ENCODE measurements around the gene USP31.

DNA sequence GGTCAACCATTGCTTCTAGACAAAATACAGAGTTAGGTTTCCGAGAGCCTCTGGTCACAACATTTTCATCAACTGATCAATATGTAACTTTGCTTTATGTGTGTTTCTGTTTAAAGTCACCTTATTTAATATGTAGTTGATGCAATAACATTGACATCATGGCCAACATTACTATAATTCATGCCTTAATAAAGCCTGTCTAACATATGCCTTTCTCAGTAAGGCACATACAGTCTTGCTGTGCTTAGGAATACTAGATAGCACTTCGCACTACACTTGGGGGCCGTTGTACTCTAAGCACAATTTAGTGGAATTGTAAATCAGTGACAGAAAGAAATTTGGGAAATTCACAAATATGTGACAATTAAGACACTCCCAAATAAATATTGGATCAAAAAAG, 23.7 kb upstream of the USP31 start:
- TF ChIP-seq CTCF (IDR thresholded peaks at IDR 0.05) (no peak), PRDM15 (CRISPR knock-in tag; IDR thresholded peaks at IDR 0.05) (no peak), FOXK1 (CRISPR knock-in tag; IDR thresholded peaks at IDR 0.05) (no peak), ESRRA (CRISPR knock-in tag; IDR thresholded peaks at IDR 0.05; ENCODE audit: borderline replicate concordance) (no peak), ZNF416 (CRISPR knock-in tag; IDR thresholded peaks at IDR 0.05) (no peak), CREB1 (CRISPR knock-in tag; IDR thresholded peaks at IDR 0.05) (no peak), RELA (CRISPR knock-in tag; IDR thresholded peaks at IDR 0.05; ENCODE audit: borderline replicate concordance) (no peak), ZNF121 (CRISPR knock-in tag; IDR thresholded peaks at IDR 0.05) (no peak), NR3C1 (CRISPR knock-in tag; conservative IDR thresholded peaks at IDR 0.05; ENCODE audit: low read depth) (no peak)
- TF ChIP-seq, protein P1, sequence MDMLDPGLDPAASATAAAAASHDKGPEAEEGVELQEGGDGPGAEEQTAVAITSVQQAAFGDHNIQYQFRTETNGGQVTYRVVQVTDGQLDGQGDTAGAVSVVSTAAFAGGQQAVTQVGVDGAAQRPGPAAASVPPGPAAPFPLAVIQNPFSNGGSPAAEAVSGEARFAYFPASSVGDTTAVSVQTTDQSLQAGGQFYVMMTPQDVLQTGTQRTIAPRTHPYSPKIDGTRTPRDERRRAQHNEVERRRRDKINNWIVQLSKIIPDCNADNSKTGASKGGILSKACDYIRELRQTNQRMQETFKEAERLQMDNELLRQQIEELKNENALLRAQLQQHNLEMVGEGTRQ (CRISPR knock-in tag; IDR thresholded peaks at IDR 0.05) = no peak
- TF ChIP-seq, protein P2, sequence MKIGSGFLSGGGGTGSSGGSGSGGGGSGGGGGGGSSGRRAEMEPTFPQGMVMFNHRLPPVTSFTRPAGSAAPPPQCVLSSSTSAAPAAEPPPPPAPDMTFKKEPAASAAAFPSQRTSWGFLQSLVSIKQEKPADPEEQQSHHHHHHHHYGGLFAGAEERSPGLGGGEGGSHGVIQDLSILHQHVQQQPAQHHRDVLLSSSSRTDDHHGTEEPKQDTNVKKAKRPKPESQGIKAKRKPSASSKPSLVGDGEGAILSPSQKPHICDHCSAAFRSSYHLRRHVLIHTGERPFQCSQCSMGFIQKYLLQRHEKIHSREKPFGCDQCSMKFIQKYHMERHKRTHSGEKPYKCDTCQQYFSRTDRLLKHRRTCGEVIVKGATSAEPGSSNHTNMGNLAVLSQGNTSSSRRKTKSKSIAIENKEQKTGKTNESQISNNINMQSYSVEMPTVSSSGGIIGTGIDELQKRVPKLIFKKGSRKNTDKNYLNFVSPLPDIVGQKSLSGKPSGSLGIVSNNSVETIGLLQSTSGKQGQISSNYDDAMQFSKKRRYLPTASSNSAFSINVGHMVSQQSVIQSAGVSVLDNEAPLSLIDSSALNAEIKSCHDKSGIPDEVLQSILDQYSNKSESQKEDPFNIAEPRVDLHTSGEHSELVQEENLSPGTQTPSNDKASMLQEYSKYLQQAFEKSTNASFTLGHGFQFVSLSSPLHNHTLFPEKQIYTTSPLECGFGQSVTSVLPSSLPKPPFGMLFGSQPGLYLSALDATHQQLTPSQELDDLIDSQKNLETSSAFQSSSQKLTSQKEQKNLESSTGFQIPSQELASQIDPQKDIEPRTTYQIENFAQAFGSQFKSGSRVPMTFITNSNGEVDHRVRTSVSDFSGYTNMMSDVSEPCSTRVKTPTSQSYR (CRISPR knock-in tag; IDR thresholded peaks at IDR 0.05) = no peak

Data from WTC11 (cell line).